Mammary epithelial cell (primary cell): ENCODE results near the gene KRT82.

Experiments used
- EZH2 ChIP-seq: IDR thresholded peaks from 2 replicates; pipeline ENCODE4 v1.6.1; 2012; ENCODE audit warnings: low read length, inconsistent platforms, borderline replicate concordance
- TF ChIP-seq, protein P1 (sequence below), 2 donors: IDR thresholded peaks in 1 of 2; conservative IDR thresholded peaks in 1 of 2; 2 replicates each; pipeline ENCODE4 v1.5.1; 2011 to 2012; ENCODE audit warnings: inconsistent platforms in 2 of 2, low read length in 2 of 2, mild to moderate bottlenecking in 2 of 2, control low read depth in 1 of 2, low read depth in 1 of 2; ENCODE audit not compliant: insufficient read depth in 1 of 2; ENCODE audit errors: extremely low read depth in 1 of 2

- TF ChIP-seq, protein P1, sequence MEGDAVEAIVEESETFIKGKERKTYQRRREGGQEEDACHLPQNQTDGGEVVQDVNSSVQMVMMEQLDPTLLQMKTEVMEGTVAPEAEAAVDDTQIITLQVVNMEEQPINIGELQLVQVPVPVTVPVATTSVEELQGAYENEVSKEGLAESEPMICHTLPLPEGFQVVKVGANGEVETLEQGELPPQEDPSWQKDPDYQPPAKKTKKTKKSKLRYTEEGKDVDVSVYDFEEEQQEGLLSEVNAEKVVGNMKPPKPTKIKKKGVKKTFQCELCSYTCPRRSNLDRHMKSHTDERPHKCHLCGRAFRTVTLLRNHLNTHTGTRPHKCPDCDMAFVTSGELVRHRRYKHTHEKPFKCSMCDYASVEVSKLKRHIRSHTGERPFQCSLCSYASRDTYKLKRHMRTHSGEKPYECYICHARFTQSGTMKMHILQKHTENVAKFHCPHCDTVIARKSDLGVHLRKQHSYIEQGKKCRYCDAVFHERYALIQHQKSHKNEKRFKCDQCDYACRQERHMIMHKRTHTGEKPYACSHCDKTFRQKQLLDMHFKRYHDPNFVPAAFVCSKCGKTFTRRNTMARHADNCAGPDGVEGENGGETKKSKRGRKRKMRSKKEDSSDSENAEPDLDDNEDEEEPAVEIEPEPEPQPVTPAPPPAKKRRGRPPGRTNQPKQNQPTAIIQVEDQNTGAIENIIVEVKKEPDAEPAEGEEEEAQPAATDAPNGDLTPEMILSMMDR (conservative IDR thresholded peaks at IDR 0.05 in 1 of 2, IDR thresholded peaks at IDR 0.05 in 1 of 2; ENCODE audit: extremely low read depth in 1 of 2, insufficient read depth in 1 of 2, low read depth in 1 of 2, low read length in 2 of 2), result no peak
- TF ChIP-seq EZH2, result no peak
Measured at GRCh38 chr12:52413202-52413601, 7.1 kb upstream of the KRT82 start.
